ENCODE measurements around the gene GLYATL1B. TPM values are rescaled to one million over a fixed set of nuclear protein-coding genes. Genes with fewer than 3 reads are reported as not detected.
"Not testable (repeated sequence)": the region's sequence is repeated elsewhere in the genome, so short reads cannot be mapped to it uniquely, and the experiment has no call there.

Gene GLYATL1B
- polyA plus RNA-seq, 1 donor from 2014 or later = 0.26 TPM

DNA sequence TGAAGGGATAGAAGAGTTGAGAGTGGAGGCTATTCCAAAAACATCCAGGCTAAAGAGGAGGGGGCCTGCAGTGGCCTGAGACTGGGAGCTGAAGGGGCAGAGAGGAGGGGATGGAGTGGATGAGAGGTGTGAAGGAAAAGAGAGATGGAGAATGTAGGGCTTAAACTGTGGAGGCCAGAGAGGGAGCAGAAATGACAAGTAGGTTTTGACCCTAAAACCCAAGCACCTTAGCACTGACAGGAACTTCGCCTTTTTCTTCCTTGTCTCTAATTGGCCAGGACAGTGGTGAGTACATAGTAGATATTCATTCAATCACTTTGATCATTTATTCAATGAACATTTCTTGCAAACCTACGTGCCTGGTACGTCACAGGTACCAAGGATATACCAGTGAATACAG lies 28.2 kb downstream of the GLYATL1B start:
- no peak overlapping the region for H3K27ac Mint-ChIP-seq
- no peak overlapping the region for H3K4me3 Mint-ChIP-seq
- H3K9me3 Mint-ChIP-seq = peaks cover 8 to 20% (median 10%) of the 10 kb centered on the region in 3 donors
- H3K4me1 Mint-ChIP-seq = peaks cover 2 to 5% (median 4%) of the 10 kb centered on the region in 3 donors
- peaks cover 6% of the 10 kb centered on the region for H3K36me3 Mint-ChIP-seq
- no peaks in the 10 kb centered on the region for H3K27me3 Mint-ChIP-seq

DNA sequence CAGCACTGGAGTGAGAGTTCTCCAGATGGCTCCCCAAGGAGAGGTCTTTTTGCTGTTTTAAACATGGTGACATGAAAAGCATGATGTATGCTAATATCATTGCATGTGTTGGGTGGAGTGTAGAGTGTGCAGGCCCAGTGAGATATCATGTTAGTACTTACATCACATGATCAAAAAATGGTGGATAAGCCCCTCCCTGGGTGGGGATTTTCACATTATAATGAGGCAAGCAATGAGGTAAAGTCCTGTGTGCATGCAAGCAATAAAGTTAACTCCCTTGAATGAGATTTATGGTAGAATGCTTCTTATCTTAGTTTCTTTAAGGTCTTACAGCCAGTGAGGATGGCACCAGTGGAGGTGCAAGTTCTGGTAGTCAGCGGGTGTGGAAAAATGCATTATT lies 29.4 kb downstream of the GLYATL1B start:
- no peak overlapping the region for H3K4me3 Mint-ChIP-seq
- H3K4me1 Mint-ChIP-seq = peaks cover 0 to 5% (median 0%) of the 10 kb centered on the region in 3 donors
- H3K9me3 Mint-ChIP-seq = peaks cover 8 to 21% (median 10%) of the 10 kb centered on the region in 3 donors
- H3K27ac Mint-ChIP-seq = no peak overlapping the region
- H3K27me3 Mint-ChIP-seq = no peaks in the 10 kb centered on the region
- peaks cover 7% of the 10 kb centered on the region for H3K36me3 Mint-ChIP-seq

DNA sequence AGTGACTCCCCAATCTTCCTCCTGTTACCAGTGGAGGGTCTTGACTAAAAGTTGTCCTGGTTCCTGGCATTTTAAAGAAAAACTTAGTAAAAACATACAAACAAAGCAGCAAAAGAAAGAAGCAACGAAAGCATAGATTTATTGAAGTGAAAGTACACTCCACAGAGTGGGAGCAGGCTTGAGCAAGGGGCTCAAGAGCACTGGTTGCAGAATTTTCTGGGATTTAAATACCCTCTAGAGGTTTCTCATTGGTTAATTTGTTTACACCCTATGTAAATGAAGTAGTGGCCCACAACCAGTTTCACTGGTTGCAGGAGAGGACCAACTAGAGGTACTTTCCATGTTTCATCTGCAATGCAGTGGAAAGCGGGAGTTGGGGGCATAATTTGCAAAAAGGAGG lies 31.7 kb downstream of the GLYATL1B start:
- H3K27ac Mint-ChIP-seq = no peak overlapping the region
- no peaks in the 10 kb centered on the region for H3K27me3 Mint-ChIP-seq
- peaks cover 8 to 21% (median 10%) of the 10 kb centered on the region in 3 donors for H3K9me3 Mint-ChIP-seq
- H3K36me3 Mint-ChIP-seq = peaks cover 8% of the 10 kb centered on the region
- peaks cover 0 to 5% (median 0%) of the 10 kb centered on the region in 3 donors for H3K4me1 Mint-ChIP-seq
- H3K4me3 Mint-ChIP-seq = no peak overlapping the region

DNA sequence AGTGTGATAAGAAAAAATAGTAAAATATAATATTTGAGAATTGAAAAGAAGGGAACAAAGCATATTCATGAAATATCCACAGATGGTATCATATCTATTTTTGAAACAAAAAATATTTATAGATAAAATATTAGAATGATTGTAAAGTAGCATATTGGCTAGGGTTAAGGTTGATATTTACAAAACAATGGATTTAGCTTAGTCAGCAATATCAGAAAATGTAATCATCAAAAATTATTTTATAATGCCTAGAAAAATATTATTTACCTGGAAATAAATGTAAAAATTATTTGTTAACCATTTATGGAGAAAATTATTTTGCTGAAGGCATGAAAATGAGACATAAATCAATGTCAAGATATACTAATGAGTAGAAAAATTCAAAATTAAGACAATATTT lies 33.7 kb downstream of the GLYATL1B start:
- H3K27me3 Mint-ChIP-seq = no peaks in the 10 kb centered on the region
- H3K9me3 Mint-ChIP-seq = peaks cover 5 to 21% (median 12%) of the 10 kb centered on the region in 3 donors
- no peak overlapping the region for H3K27ac Mint-ChIP-seq
- H3K4me3 Mint-ChIP-seq = no peak overlapping the region
- H3K4me1 Mint-ChIP-seq = peaks cover 0 to 1% (median 0%) of the 10 kb centered on the region in 3 donors
- H3K36me3 Mint-ChIP-seq = peaks cover 4% of the 10 kb centered on the region

DNA sequence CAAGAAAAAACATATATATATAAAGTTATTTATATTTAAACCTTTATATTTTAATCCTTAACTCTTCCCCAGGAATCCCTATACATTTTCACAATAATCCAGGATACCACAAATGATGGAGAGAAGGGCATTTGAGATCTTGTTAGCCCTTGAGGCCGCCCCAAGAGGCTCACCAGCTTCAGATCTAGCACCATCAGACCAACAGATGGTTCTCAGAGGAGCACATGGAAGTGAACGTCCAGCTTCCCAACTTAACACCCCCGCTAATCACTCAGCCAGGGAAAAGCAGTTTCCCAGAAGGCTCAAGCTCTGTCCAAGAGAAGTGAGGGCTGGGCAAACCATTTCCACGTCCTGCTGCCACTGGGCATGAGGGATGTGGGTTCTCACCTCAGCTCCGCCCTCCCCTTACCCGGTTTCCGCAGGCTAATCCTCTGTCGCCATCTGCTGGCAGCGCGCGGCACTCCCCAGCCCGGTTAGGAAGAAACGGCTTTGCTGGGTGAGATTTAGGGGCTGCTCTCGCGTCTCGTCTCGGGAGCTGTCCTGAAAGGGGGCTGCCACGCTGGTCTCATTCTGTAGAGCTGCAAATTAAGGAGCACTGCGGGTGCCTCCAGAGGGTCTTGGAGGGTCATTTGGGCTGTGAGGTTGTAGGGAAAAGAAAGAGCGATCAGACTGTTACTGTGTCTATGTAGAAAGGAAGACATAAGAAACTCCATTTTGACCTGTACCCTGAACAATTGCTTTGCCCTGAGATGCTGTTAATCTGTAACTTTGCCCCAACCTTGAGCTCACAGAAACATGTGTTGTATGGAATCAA lies 49.7 kb downstream of the GLYATL1B start:
- Mint-ChIP-seq H3K4me3 (peak overlapping the region in 2 of 4 donors; percentile 33 to 34), H3K36me3 (peaks cover 13% of the 10 kb centered on the region), H3K27ac (peak overlapping the region in 2 of 3 donors; percentile 0 to 28), H3K4me1 (peaks cover 11 to 15% (median 14%) of the 10 kb centered on the region in 3 donors), H3K9me3 (peaks cover 4 to 8% (median 6%) of the 10 kb centered on the region in 3 donors), H3K27me3 (no peaks in the 10 kb centered on the region)

DNA sequence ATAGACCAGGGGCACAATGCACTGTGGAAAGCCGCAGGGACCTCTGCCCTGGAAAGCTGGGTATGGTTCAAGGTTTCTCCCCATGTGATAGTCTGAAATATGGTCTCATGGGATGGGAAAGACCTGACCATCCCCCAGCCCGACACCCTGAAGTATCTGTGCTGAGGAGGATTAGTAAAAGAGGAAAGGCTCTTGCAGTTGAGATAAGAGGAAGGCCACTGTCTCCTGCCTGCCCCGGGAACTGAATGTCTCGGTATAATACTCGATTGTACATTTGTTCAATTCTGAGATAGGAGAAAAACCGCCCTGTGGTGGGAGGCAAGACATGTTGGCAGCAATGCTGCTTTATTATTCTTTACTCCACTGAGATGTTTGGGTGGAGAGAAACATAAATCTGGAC lies 50.4 kb downstream of the GLYATL1B start:
- H3K4me3 Mint-ChIP-seq = peak overlapping the region in 1 of 4 donors; percentile 33
- H3K9me3 Mint-ChIP-seq, H3K27me3 Mint-ChIP-seq: not testable (repeated sequence)
- H3K36me3 Mint-ChIP-seq = peaks cover 10% of the 10 kb centered on the region
- H3K27ac Mint-ChIP-seq = peak overlapping the region in 1 of 3 donors; percentile 0
- H3K4me1 Mint-ChIP-seq = peaks cover 13 to 21% (median 19%) of the 10 kb centered on the region in 3 donors

DNA sequence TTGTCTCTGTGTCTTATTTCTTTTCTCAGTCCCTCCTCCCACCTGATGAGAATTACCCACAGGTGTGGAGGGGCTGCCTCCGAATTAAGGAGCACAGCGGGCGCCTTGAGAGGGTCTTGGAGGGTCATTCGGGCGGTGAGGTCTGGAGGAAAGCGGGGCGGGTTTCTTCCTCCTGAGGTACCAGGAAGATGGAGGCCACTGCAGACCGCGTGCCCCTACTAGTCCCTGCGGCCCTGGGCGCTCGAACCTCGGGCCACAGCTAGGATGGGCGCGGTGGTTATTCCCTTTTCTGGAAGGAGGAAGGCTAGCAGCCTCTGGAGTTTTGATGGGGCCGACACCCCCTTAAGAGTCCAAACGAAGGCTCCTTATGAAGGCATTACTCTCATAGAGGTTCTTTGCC lies 51.1 kb downstream of the GLYATL1B start:
- Mint-ChIP-seq H3K4me3 (peak overlapping the region in 1 of 4 donors; percentile 24), H3K27ac (peak overlapping the region in 1 of 3 donors; percentile 10)

DNA sequence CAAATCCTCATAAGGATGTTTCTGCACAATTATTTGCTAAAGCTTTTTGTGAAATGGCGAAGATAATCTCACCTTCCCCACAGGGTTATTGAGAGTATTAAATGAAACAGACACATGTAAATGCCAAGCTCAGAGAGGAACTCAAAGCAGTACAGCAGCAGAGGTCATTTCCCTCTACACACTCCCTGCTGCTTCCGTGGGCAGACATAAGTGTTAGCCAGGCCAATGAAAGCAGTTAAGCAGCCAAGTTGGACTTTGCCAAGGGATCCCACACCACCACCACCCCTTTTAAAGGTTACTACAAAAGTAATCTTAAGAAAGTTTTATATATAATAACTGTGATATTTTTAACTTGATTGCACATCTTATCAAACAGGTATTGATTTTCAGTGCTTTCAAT lies 52.5 kb downstream of the GLYATL1B start:
- peak overlapping the region in 1 of 4 donors; percentile 24 for H3K4me3 Mint-ChIP-seq
- H3K27ac Mint-ChIP-seq = peak overlapping the region in 1 of 3 donors; percentile 2
- H3K27me3 Mint-ChIP-seq = no peaks in the 10 kb centered on the region
- peaks cover 28 to 37% (median 36%) of the 10 kb centered on the region in 3 donors for H3K4me1 Mint-ChIP-seq
- H3K36me3 Mint-ChIP-seq = no peaks in the 10 kb centered on the region
- H3K9me3 Mint-ChIP-seq = no peaks in the 10 kb centered on the region

More for the DNA sequence above, 51.1 kb downstream of the GLYATL1B start:
- peaks cover 0 to 5% (median 3%) of the 10 kb centered on the region in 3 donors for H3K9me3 Mint-ChIP-seq
- peaks cover 19 to 28% (median 23%) of the 10 kb centered on the region in 3 donors for H3K4me1 Mint-ChIP-seq
- no peaks in the 10 kb centered on the region for H3K27me3 Mint-ChIP-seq
- H3K36me3 Mint-ChIP-seq = peaks cover 9% of the 10 kb centered on the region

DNA sequence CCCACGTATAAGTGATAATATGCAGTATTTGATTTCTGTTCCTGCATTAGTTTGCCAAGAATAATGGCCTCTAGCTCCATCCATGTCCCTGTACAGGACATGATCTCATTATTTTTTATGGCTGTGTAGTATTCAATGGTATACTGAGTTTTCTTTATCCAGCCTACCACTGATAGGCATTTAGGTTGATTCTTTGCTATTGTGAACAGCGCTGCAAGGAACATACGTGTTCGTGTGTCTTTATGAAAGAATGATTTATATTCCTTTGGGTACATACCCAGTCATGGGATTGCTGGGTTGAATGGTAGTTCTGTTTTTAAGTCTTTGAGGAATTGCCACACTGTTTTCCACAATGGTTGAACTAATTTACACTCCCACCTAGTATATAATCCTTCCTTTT lies 55.1 kb downstream of the GLYATL1B start:
- Mint-ChIP-seq H3K9me3 (no peaks in the 10 kb centered on the region), H3K27me3 (no peaks in the 10 kb centered on the region), H3K4me1 (peaks cover 37 to 40% (median 40%) of the 10 kb centered on the region in 3 donors), H3K4me3 (peak overlapping the region; percentile 17 to 99 (median 92)), H3K36me3 (no peaks in the 10 kb centered on the region), H3K27ac (peak overlapping the region in 1 of 3 donors; percentile 4)

DNA sequence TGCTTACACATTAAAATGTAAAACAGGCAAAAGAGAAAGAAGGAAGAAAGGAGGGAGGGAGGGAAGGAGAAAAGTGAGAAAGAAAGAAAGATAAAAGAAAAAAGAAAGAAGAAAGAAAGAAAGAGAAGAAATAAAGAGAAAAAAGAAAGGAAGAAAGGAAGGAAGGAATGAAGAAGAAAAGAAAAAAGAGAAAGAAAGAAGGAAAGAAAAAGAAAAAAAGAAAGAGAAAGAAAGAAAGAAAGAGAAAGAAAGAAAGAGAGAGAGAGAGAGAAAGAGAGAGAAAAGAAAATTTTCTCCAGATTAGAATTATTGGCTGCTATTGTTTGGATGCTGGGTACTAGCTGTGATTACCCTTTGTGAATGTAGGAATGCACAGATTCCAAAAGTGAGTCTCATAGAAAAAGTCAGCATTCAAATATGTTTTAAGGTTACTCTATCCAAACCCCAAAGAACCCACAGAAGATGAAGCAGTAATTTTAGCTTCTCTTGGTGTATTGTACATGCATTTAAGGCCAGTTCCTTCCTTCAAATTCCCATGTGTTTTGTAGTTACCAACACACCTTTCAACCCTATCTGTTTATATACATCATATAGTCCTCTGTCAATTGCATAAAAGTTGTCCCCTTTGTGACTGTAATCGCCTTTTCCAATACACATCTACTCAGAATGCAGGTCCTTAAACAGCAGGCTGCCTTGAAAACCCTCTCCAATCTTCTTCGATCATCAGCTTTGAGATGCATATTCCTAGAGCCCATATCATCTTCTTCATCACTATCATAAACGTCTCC lies 55.8 kb downstream of the GLYATL1B start:
- peak overlapping the region; percentile 93 to 98 (median 96) for H3K27ac Mint-ChIP-seq
- H3K27me3 Mint-ChIP-seq = no peaks in the 10 kb centered on the region
- peaks cover 39 to 44% (median 44%) of the 10 kb centered on the region in 3 donors for H3K4me1 Mint-ChIP-seq
- H3K36me3 Mint-ChIP-seq = no peaks in the 10 kb centered on the region
- no peaks in the 10 kb centered on the region for H3K9me3 Mint-ChIP-seq
- peak overlapping the region; percentile 98 to 99 (median 98) for H3K4me3 Mint-ChIP-seq

DNA sequence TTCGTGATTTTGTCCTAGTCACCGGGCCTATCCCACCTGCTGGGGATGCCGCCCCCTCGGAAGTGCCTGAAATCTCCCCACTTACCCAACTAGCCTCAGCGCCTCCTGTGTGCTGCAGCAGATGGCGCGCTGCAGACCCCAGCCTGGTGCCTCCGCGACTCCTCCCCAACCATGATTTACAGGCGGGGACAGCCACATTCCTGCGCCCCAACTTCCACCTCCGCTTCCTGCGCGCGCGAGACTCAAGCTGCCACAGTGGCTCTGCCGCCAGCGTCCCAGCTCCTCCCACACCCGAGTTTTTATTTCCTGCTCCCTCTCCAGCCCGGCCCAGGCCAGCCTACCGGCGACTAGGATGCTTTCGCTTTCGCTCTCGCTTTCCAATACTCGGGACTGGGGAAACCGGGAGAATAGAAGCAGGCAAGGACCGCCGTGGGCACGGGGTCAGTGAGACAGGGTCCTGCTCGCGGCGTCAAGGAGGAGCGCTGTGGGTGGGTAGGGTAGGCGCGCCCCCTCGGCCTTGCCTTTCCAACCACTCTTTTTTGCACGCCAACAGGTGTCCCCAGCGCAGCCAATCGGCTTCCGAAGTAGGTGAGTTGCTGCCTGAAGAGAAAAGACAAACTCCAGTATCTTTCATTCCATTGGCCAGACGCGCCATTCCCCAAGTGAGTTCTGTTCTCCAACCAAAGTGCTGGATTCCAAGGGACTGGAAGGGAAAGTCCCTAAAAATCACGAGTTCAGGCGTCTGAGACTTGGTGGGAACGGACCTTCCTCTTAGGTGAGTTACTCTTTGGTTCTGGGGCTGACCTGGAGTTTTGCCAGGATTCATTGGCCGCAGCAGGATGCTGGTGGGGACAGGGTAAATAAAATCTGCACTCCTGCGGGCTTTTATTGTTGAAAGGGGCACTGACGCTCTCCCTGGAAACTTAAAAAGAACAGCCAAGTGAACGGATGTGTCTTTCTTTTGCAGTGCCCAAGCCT lies 56.7 kb downstream of the GLYATL1B start, which contains the start of gene FAM111A:
TSS of gene FAM111A (plus strand) at position 327 of the 978 bp plus-strand sequence. CDS start 6,017 bp downstream, outside the sequence.
- Mint-ChIP-seq H3K4me3 (peak within 1 kb of the TSS; percentile 98 to 99 (median 98)), H3K27ac (peak within 1 kb of the TSS; percentile 93 to 98 (median 96)), H3K27me3 (no peaks in the 10 kb centered on the region), H3K9me3 (no peaks in the 10 kb centered on the region), H3K4me1 (peaks cover 43 to 53% (median 51%) of the 10 kb centered on the region in 3 donors), H3K36me3 (no peaks in the 10 kb centered on the region)

DNA sequence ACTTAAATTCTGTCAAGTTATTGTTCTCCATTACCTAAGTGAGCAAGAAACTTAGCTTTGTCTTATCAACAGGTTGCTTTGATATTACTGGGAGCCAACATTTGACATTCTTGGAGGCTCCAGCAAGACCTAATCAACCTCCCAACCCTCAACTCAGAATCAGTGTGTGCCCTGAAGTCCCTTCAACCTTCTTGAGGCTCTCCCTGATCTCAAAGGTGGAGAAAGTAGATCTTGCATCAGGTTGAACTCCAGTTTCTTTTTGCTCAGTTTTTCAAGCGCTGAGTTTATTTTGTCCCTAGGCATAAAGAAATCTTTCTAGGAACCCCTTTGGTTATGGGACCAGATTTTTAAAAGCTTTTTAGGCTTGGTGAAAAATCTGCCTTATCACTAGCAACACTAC lies 58.0 kb downstream of the GLYATL1B start:
- peak overlapping the region; percentile 98 to 99 (median 98) for H3K4me3 Mint-ChIP-seq
- H3K27me3 Mint-ChIP-seq = no peaks in the 10 kb centered on the region
- no peaks in the 10 kb centered on the region for H3K9me3 Mint-ChIP-seq
- peak overlapping the region; percentile 93 to 98 (median 96) for H3K27ac Mint-ChIP-seq
- peaks cover 52 to 63% (median 63%) of the 10 kb centered on the region in 3 donors for H3K4me1 Mint-ChIP-seq
- H3K36me3 Mint-ChIP-seq = no peaks in the 10 kb centered on the region

All from IgD-negative memory B cell (primary cell).